ENCODE data around the gene PPP2R1B. TPM values are rescaled to one million over a fixed set of nuclear protein-coding genes. Genes with fewer than 3 reads are reported as not detected.

PPP2R1B gene
- total RNA-seq, 1 donor from 2014 or later: 35.6 TPM

- H3K27ac ChIP-seq: no peak overlapping the region
- H3K4me1 ChIP-seq: no peaks in the 10 kb centered on the region
- peaks cover 8 to 60% of the 10 kb centered on the region in 2 donors for H3K36me3 ChIP-seq
- no peak for DNase-seq (ENCODE audit: extremely low spot score in 2 of 2)
- no peaks in the 10 kb centered on the region for H3K27me3 ChIP-seq
- no peak overlapping the region for H3K4me3 ChIP-seq
- TF ChIP-seq POLR2A (IDR thresholded peaks at IDR 0.05): no peak
- TF ChIP-seq POLR2AphosphoS5 (IDR thresholded peaks at IDR 0.05; ENCODE audit: insufficient read depth in 1 of 2, low read depth in 1 of 2): no peak
- TF ChIP-seq CTCF (IDR thresholded peaks at IDR 0.05): no peak
- H3K9me3 ChIP-seq: no peaks in the 10 kb centered on the region
- intact Hi-C loops (cut with DNase I): no loop called here
Observed at GRCh38 chr11:111748035-111748804, 18.0 kb downstream of the PPP2R1B start.

- no peak for TF ChIP-seq POLR2A (IDR thresholded peaks at IDR 0.05)
- no peak for TF ChIP-seq POLR2AphosphoS5 (IDR thresholded peaks at IDR 0.05; ENCODE audit: insufficient read depth in 1 of 2, low read depth in 1 of 2)
- no peak for TF ChIP-seq CTCF (IDR thresholded peaks at IDR 0.05)
- Histone ChIP-seq H3K36me3 (peaks cover under 1 to 57% of the 10 kb centered on the region in 2 donors), H3K9me3 (no peaks in the 10 kb centered on the region), H3K4me1 (no peaks in the 10 kb centered on the region), H3K27ac (peak overlapping the region; percentile 76), H3K27me3 (no peaks in the 10 kb centered on the region), H3K4me3 (no peak overlapping the region)
- intact Hi-C loops (cut with DNase I): no loop called here
- no peak for DNase-seq (ENCODE audit: extremely low spot score in 2 of 2)
Observed at GRCh38 chr11:111745719-111746504, 20.3 kb downstream of the PPP2R1B start.

GRCh38 chr11:111743700-111744099, 22.5 kb downstream of the PPP2R1B start:
- intact Hi-C loops (cut with DNase I): no loop called here
- DNase-seq (ENCODE audit: extremely low spot score in 2 of 2): no peak
- Histone ChIP-seq H3K4me3 (no peak overlapping the region), H3K27me3 (no peaks in the 10 kb centered on the region), H3K27ac (no peak overlapping the region), H3K36me3 (peaks cover 0 to 46% of the 10 kb centered on the region in 2 donors), H3K4me1 (no peaks in the 10 kb centered on the region), H3K9me3 (no peaks in the 10 kb centered on the region)
- TF ChIP-seq CTCF (IDR thresholded peaks at IDR 0.05): no peak
- TF ChIP-seq POLR2AphosphoS5 (IDR thresholded peaks at IDR 0.05; ENCODE audit: insufficient read depth in 1 of 2, low read depth in 1 of 2): no peak
- TF ChIP-seq POLR2A (IDR thresholded peaks at IDR 0.05): no peak

- Histone ChIP-seq H3K27ac (no peak overlapping the region), H3K27me3 (no peaks in the 10 kb centered on the region), H3K4me1 (peaks cover 10% of the 10 kb centered on the region), H3K36me3 (peaks cover 0 to 37% of the 10 kb centered on the region in 2 donors), H3K4me3 (no peak overlapping the region), H3K9me3 (no peaks in the 10 kb centered on the region)
- intact Hi-C loops (cut with DNase I): no loop called here
- TF ChIP-seq CTCF (IDR thresholded peaks at IDR 0.05): no peak
- no peak for TF ChIP-seq POLR2A (IDR thresholded peaks at IDR 0.05)
- TF ChIP-seq POLR2AphosphoS5 (IDR thresholded peaks at IDR 0.05; ENCODE audit: insufficient read depth in 1 of 2, low read depth in 1 of 2): no peak
- DNase-seq (ENCODE audit: extremely low spot score in 2 of 2): no peak
Observed at GRCh38 chr11:111741751-111742150, 24.4 kb downstream of the PPP2R1B start.
